Brain microvascular endothelial cell (primary cell): ENCODE results near the gene LMCD1.

Source experiments
- DNase-seq: peaks from one replicate; pipeline ENCODE4 v3.0.0-alpha.2; 2020
- H3K27ac ChIP-seq: fragments of 250-450 bp; sonication (Bioruptor Pico); 2 replicates; pipeline ENCODE4 v1.5.1; 2020; ENCODE audit warnings: mild to moderate bottlenecking, moderate library complexity
- H3K27me3 ChIP-seq: fragments of 250-450 bp; sonication (Bioruptor Pico); replicated peaks from 2 replicates; pipeline ENCODE4 v1.5.1; 2020; ENCODE audit warnings: mild to moderate bottlenecking
- H3K36me3 ChIP-seq: fragments of 250-450 bp; sonication (Bioruptor Pico); replicated peaks from 2 replicates; pipeline ENCODE4 v1.5.1; 2020; ENCODE audit warnings: mild to moderate bottlenecking
- H3K4me3 ChIP-seq: 2 replicates; pipeline ENCODE4 v1.5.1; 2011; ENCODE audit warnings: low read depth, mild to moderate bottlenecking, control low read depth, low read length, moderate library complexity
- CTCF ChIP-seq: IDR thresholded peaks from 2 replicates; pipeline ENCODE4 v1.5.1; 2011; ENCODE audit warnings: low read depth, mild to moderate bottlenecking, moderate library complexity, low read length, control low read depth, inconsistent platforms; ENCODE audit errors: missing control alignments
- in situ Hi-C: cut with HindIII; loops from 2 replicates; pipeline ENCODE4 v1.10.0; 2017; ENCODE audit warnings: low sequenced_read_pairs, low pct_ligation_motif_present

The LMCD1 gene

GRCh38 chr3:8608041-8608790 lies 106.6 kb downstream of the LMCD1 start:
- DNase-seq, result no peak
- H3K4me3 ChIP-seq, result no peak overlapping the region
- H3K27ac ChIP-seq, result no peak overlapping the region
- TF ChIP-seq CTCF, result no peak
- no peaks in the 10 kb centered on the region for H3K36me3 ChIP-seq
- H3K27me3 ChIP-seq, result no peaks in the 10 kb centered on the region
- in situ Hi-C loops, result no loop called here

GRCh38 chr3:8608791-8609467 lies 107.3 kb downstream of the LMCD1 start:
- in situ Hi-C loops, result no loop called here
- H3K27ac ChIP-seq, result no peak overlapping the region
- TF ChIP-seq CTCF, result no peak
- H3K36me3 ChIP-seq, result no peaks in the 10 kb centered on the region
- DNase-seq, result no peak
- H3K4me3 ChIP-seq, result no peak overlapping the region
- H3K27me3 ChIP-seq, result no peaks in the 10 kb centered on the region

GRCh38 chr3:8610951-8611350 lies 109.3 kb downstream of the LMCD1 start:
- no peak for DNase-seq
- no peak overlapping the region for H3K4me3 ChIP-seq
- in situ Hi-C loops, result no loop called here
- no peak for TF ChIP-seq CTCF
- H3K36me3 ChIP-seq, result no peaks in the 10 kb centered on the region
- no peak overlapping the region for H3K27ac ChIP-seq
- H3K27me3 ChIP-seq, result no peaks in the 10 kb centered on the region

GRCh38 chr3:8617921-8618320 lies 116.3 kb downstream of the LMCD1 start:
- no peak for TF ChIP-seq CTCF
- Histone ChIP-seq H3K27me3 (no peaks in the 10 kb centered on the region), H3K27ac (no peak overlapping the region), H3K36me3 (no peaks in the 10 kb centered on the region), H3K4me3 (no peak overlapping the region)
- in situ Hi-C loops, result no loop called here
- DNase-seq, result no peak

- in situ Hi-C loops, result no loop called here
- H3K4me3 ChIP-seq, result no peak overlapping the region
- H3K27me3 ChIP-seq, result no peaks in the 10 kb centered on the region
- no peak overlapping the region for H3K27ac ChIP-seq
- DNase-seq, result no peak
- no peaks in the 10 kb centered on the region for H3K36me3 ChIP-seq
- TF ChIP-seq CTCF, result no peak
Measured at GRCh38 chr3:8618950-8619349, 117.3 kb downstream of the LMCD1 start.

GRCh38 chr3:8619548-8619947 lies 117.9 kb downstream of the LMCD1 start:
- TF ChIP-seq CTCF, result no peak
- no peak overlapping the region for H3K4me3 ChIP-seq
- in situ Hi-C loops, result no loop called here
- H3K27me3 ChIP-seq, result no peaks in the 10 kb centered on the region
- DNase-seq, result peak; percentile 52
- H3K36me3 ChIP-seq, result no peaks in the 10 kb centered on the region
- no peak overlapping the region for H3K27ac ChIP-seq
